H9 (cell line): ENCODE results near the gene VTN. TPM values are rescaled to one million over a fixed set of nuclear protein-coding genes. Genes with fewer than 3 reads are reported as not detected.

Experiments
- DNase-seq: peaks from one replicate; pipeline ENCODE4 v3.0.0-alpha.2; 2017
- H2AFZ ChIP-seq: one replicate; pipeline ENCODE4 v1.6.1; 2013; ENCODE audit warnings: mild to moderate bottlenecking, low read length, control low read depth, moderate library complexity
- H2AK5ac ChIP-seq: 2 replicates; pipeline ENCODE4 v1.6.1; 2013; ENCODE audit warnings: low read length, control low read depth, mixed read lengths; ENCODE audit not compliant: insufficient read length
- H2BK120ac ChIP-seq: one replicate; pipeline ENCODE4 v1.6.1; 2013; ENCODE audit warnings: low read depth, mild to moderate bottlenecking, low read length, control low read depth, inconsistent platforms; ENCODE audit not compliant: poor library complexity, severe bottlenecking
- H2BK12ac ChIP-seq: 2 replicates; pipeline ENCODE4 v1.6.1; 2013; ENCODE audit warnings: low read length, control low read depth, mixed read lengths, low read depth; ENCODE audit not compliant: insufficient read length
- H2BK15ac ChIP-seq: 2 replicates; pipeline ENCODE4 v1.6.1; 2013; ENCODE audit warnings: low read depth, low read length, control low read depth
- H2BK20ac ChIP-seq: one replicate; pipeline ENCODE4 v1.6.1; 2013; ENCODE audit warnings: low read depth, mild to moderate bottlenecking, low read length, control low read depth, inconsistent platforms; ENCODE audit not compliant: poor library complexity, severe bottlenecking
- H2BK5ac ChIP-seq: 2 replicates; pipeline ENCODE4 v1.6.1; 2013; ENCODE audit warnings: low read length, control low read depth, mixed read lengths; ENCODE audit not compliant: insufficient read length
- H3K14ac ChIP-seq: 2 replicates; pipeline ENCODE4 v1.6.1; 2013; ENCODE audit warnings: low read length, control low read depth; ENCODE audit not compliant: insufficient read depth
- H3K18ac ChIP-seq: 2 replicates; pipeline ENCODE4 v1.6.1; 2013; ENCODE audit warnings: low read depth, mild to moderate bottlenecking, mixed read lengths, low read length, control low read depth; ENCODE audit not compliant: insufficient read length
- H3K23ac ChIP-seq: 2 replicates; pipeline ENCODE4 v1.6.1; 2013; ENCODE audit warnings: low read length, control low read depth, mixed read lengths, low read depth; ENCODE audit not compliant: insufficient read length
- H3K23me2 ChIP-seq: 2 replicates; pipeline ENCODE4 v1.6.1; 2013; ENCODE audit warnings: low read depth, mild to moderate bottlenecking, mixed read lengths, low read length, control low read depth; ENCODE audit not compliant: insufficient read length, poor library complexity, severe bottlenecking
- H3K27ac ChIP-seq: 2 replicates; pipeline ENCODE4 v1.5.1; 2013; ENCODE audit warnings: low read length, control low read depth, mixed read lengths, low read depth; ENCODE audit not compliant: insufficient read length
- H3K27me3 ChIP-seq: 2 replicates; pipeline ENCODE4 v1.6.1; 2013; ENCODE audit warnings: low read length, control low read depth, inconsistent platforms; ENCODE audit not compliant: insufficient read depth
- H3K4ac ChIP-seq: 2 replicates; pipeline ENCODE4 v1.6.1; 2013; ENCODE audit warnings: low read depth, mild to moderate bottlenecking, control low read depth, inconsistent platforms, low read length, moderate library complexity
- H3K4me1 ChIP-seq: 2 replicates; pipeline ENCODE4 v1.6.1; 2013; ENCODE audit warnings: low read length, control low read depth, inconsistent platforms; ENCODE audit not compliant: insufficient read depth
- H3K4me2 ChIP-seq: 2 replicates; pipeline ENCODE4 v1.6.1; 2013; ENCODE audit warnings: low read length, control low read depth, mixed read lengths; ENCODE audit not compliant: insufficient read length, insufficient read depth
- H3K56ac ChIP-seq: 2 replicates; pipeline ENCODE4 v1.6.1; 2013; ENCODE audit warnings: low read depth, mild to moderate bottlenecking, mixed read lengths, low read length, control low read depth; ENCODE audit not compliant: insufficient read length
- H3K79me1 ChIP-seq: 2 replicates; pipeline ENCODE4 v1.6.1; 2013; ENCODE audit warnings: low read depth, mild to moderate bottlenecking, moderate library complexity, low read length, control low read depth, inconsistent platforms; ENCODE audit not compliant: insufficient read depth, poor library complexity, severe bottlenecking
- H3K79me2 ChIP-seq: 2 replicates; pipeline ENCODE4 v1.6.1; 2013; ENCODE audit warnings: low read length, control low read depth, inconsistent platforms; ENCODE audit not compliant: insufficient read depth
- H3K9ac ChIP-seq: 2 replicates; pipeline ENCODE4 v1.6.1; 2013; ENCODE audit warnings: low read length, control low read depth, mixed read lengths; ENCODE audit not compliant: insufficient read length; ENCODE audit errors: extremely low read depth
- H3K9me3 ChIP-seq: one replicate; pipeline ENCODE4 v1.6.1; 2013; ENCODE audit warnings: low read depth, low read length, inconsistent platforms; ENCODE audit not compliant: control insufficient read depth
- H3T11ph ChIP-seq: one replicate; pipeline ENCODE4 v1.6.1; 2013; ENCODE audit warnings: mild to moderate bottlenecking, low read length, control low read depth, inconsistent platforms
- H4K20me1 ChIP-seq: one replicate; pipeline ENCODE4 v1.6.1; 2013; ENCODE audit not compliant: control insufficient read depth, insufficient read length, insufficient read depth
- H4K5ac ChIP-seq: 2 replicates; pipeline ENCODE4 v1.6.1; 2013; ENCODE audit warnings: low read depth, mild to moderate bottlenecking, mixed read lengths, low read length, control low read depth; ENCODE audit not compliant: insufficient read length
- H4K8ac ChIP-seq: replicated peaks from 2 replicates; pipeline ENCODE4 v1.6.1; 2013; ENCODE audit warnings: low read length, control low read depth, mixed read lengths, low read depth; ENCODE audit not compliant: insufficient read length
- H4K91ac ChIP-seq: 2 replicates; pipeline ENCODE4 v1.6.1; 2013; ENCODE audit warnings: low read depth, mild to moderate bottlenecking, moderate library complexity, mixed read lengths, low read length, control low read depth; ENCODE audit not compliant: insufficient read length
- H3K27ac Mint-ChIP-seq, 3 experiments: 2 replicates in 2 of 3; 3 replicates in 1 of 3; pipeline ENCODE4 v1.8.0; 2020 to 2021; ENCODE audit warnings: mixed read lengths in 3 of 3, mild to moderate bottlenecking in 1 of 3, moderate library complexity in 1 of 3
- H3K27me3 Mint-ChIP-seq: 2 replicates; pipeline ENCODE4 v1.8.0; 2021; ENCODE audit warnings: low read depth, mild to moderate bottlenecking, moderate library complexity, mixed read lengths
- H3K36me3 Mint-ChIP-seq, 3 experiments: 2 replicates in 2 of 3; 3 replicates in 1 of 3; pipeline ENCODE4 v1.8.0; 2020 to 2021; ENCODE audit warnings: low read depth in 3 of 3, mixed read lengths in 3 of 3; ENCODE audit not compliant: insufficient read depth in 1 of 3
- H3K4me1 Mint-ChIP-seq, 2 experiments: 2 replicates each; pipeline ENCODE4 v1.8.0; 2020; ENCODE audit warnings: mixed read lengths in 2 of 2
- H3K4me3 Mint-ChIP-seq, 2 experiments: 2 replicates in 1 of 2; 3 replicates in 1 of 2; pipeline ENCODE4 v1.8.0; 2020 to 2021; ENCODE audit warnings: mild to moderate bottlenecking in 2 of 2, mixed read lengths in 2 of 2, moderate library complexity in 1 of 2
- H3K9me3 Mint-ChIP-seq, 2 experiments: 2 replicates in 1 of 2; 3 replicates in 1 of 2; pipeline ENCODE4 v1.8.0; 2020; ENCODE audit warnings: mild to moderate bottlenecking in 2 of 2, mixed read lengths in 2 of 2, moderate library complexity in 1 of 2
- WGBS: extraction: QIAGEN DNeasy Blood & Tissue Kit; methylation state at CpG from one replicate; pipeline ENCODE4 v1.1.7; 2013; ENCODE audit warnings: missing lambda C conversion rate, low lambda C conversion rate, mixed read lengths; ENCODE audit not compliant: insufficient read length; ENCODE audit errors: extremely low coverage; 5-methylcytosine and 5-hydroxymethylcytosine counted together
- total RNA-seq: library from RNA; stranded (reverse); gene quantifications from 2 replicates; pipeline ENCODE4 v1.2.1, GENCODE V29; 2021
- TF ChIP-seq, protein P1 (sequence below): fragments of 200-600 bp; sonication (generic); conservative IDR thresholded peaks from 3 replicates; pipeline ENCODE4 v1.8.0; 2021; ENCODE audit warnings: antibody characterized with exemption, mild to moderate bottlenecking

VTN gene
- total RNA-seq, 1 experiment from 2014 or later, result not detected

GRCh38 chr17:28407974-28408306 lies 37.8 kb upstream of the VTN start:
- Histone ChIP-seq H2AK5ac (no peak overlapping the region), H2BK120ac (no peak overlapping the region), H2AFZ (no peak overlapping the region), H3K27ac (no peak overlapping the region), H4K91ac (no peak overlapping the region), H4K8ac (no peak overlapping the region), H3K4me2 (peak overlapping the region; percentile 7), H3K9me3 (no peaks in the 10 kb centered on the region), H3K4ac (no peak overlapping the region), H2BK15ac (no peak overlapping the region), H3K9ac (no peak overlapping the region), H3K18ac (no peak overlapping the region), H4K5ac (no peak overlapping the region), H3K4me1 (peaks cover 11% of the 10 kb centered on the region; the same call in 1 of the 2 replicates), H3K14ac (no peak overlapping the region), H3K79me2 (no peaks in the 10 kb centered on the region), H3K27me3 (no peaks in the 10 kb centered on the region; the same call in 1 of the 2 replicates), H3K23ac (no peak overlapping the region), H2BK12ac (no peak overlapping the region), H3K79me1 (no peaks in the 10 kb centered on the region), H3T11ph (no peak overlapping the region), H2BK20ac (no peak overlapping the region), H3K23me2 (peaks cover 9% of the 10 kb centered on the region), H3K56ac (no peak overlapping the region), H4K20me1 (no peaks in the 10 kb centered on the region), H2BK5ac (no peak overlapping the region)
- H3K9me3 Mint-ChIP-seq, result peaks cover 0 to 2% of the 10 kb centered on the region in 2 experiments; a peak in 1 of 5 replicates
- peak overlapping the region in 1 of 2 experiments; percentile 62; a peak in 1 of 5 replicates for H3K4me3 Mint-ChIP-seq
- TF ChIP-seq, protein P1, sequence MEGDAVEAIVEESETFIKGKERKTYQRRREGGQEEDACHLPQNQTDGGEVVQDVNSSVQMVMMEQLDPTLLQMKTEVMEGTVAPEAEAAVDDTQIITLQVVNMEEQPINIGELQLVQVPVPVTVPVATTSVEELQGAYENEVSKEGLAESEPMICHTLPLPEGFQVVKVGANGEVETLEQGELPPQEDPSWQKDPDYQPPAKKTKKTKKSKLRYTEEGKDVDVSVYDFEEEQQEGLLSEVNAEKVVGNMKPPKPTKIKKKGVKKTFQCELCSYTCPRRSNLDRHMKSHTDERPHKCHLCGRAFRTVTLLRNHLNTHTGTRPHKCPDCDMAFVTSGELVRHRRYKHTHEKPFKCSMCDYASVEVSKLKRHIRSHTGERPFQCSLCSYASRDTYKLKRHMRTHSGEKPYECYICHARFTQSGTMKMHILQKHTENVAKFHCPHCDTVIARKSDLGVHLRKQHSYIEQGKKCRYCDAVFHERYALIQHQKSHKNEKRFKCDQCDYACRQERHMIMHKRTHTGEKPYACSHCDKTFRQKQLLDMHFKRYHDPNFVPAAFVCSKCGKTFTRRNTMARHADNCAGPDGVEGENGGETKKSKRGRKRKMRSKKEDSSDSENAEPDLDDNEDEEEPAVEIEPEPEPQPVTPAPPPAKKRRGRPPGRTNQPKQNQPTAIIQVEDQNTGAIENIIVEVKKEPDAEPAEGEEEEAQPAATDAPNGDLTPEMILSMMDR, result no peak
- WGBS, result no CpG with 5 or more reads among the region's 1 CpG
- no peak for DNase-seq
- H3K4me1 Mint-ChIP-seq, result peaks cover 65 to 73% of the 10 kb centered on the region in 2 experiments
- peak overlapping the region in 2 of 3 experiments; percentile 42 to 73; a peak in 2 of 7 replicates for H3K27ac Mint-ChIP-seq
- peaks cover 46% of the 10 kb centered on the region for H3K27me3 Mint-ChIP-seq
- peaks cover 0 to 3% (median 0%) of the 10 kb centered on the region in 3 experiments; a peak in 3 of 7 replicates for H3K36me3 Mint-ChIP-seq
